Body of pancreas (tissue), 4 donors: Measurements from ENCODE around the gene NSG1. TPM values are rescaled to one million over a fixed set of nuclear protein-coding genes. Genes with fewer than 3 reads are reported as not detected.

ENCODE experiments used
- ATAC-seq: fragments of 150-250 bp; one replicate; pipeline ENCODE4 v1.9.1; 2016
- DNase-seq, 4 donors: peaks; one replicate each; pipeline ENCODE4 v3.0.0-alpha.2; 2019
- H3K27ac ChIP-seq, 4 donors: fragments of 200-600 bp; sonication (generic); 1 replicate in 3 of 4; 2 replicates in 1 of 4; pipeline versions ENCODE4 v1.5.1 to v1.6.1; 2016 to 2019; ENCODE audit warnings: mild to moderate bottlenecking in 1 of 4, mixed read lengths in 1 of 4, moderate library complexity in 1 of 4
- H3K27me3 ChIP-seq, 2 donors: fragments of 200-600 bp; sonication (generic); one replicate each; pipeline ENCODE4 v1.6.0; 2016; ENCODE audit warnings: mild to moderate bottlenecking in 1 of 2
- H3K36me3 ChIP-seq, 2 donors: fragments of 200-600 bp; sonication (generic); replicated peaks in 1 of 2; 2 replicates each; pipeline ENCODE4 v1.5.1; 2016; ENCODE audit warnings: low read depth in 2 of 2; ENCODE audit not compliant: insufficient read depth in 1 of 2
- H3K4me1 ChIP-seq: fragments of 200-600 bp; sonication (generic); one replicate; pipeline ENCODE4 v1.6.0; 2016
- H3K4me3 ChIP-seq, 2 donors: fragments of 200-600 bp; sonication (generic); 1 replicate in 1 of 2; 2 replicates in 1 of 2; pipeline ENCODE4 v1.5.1; 2016 to 2019
- H3K9me3 ChIP-seq, 3 donors: fragments of 200-600 bp; sonication (generic); 1 replicate in 2 of 3; 2 replicates in 1 of 3; pipeline ENCODE4 v1.5.1; 2016
- CTCF ChIP-seq, 7 experiments: fragments of 450-650 bp in 4 of 7; fragments of 200-600 bp in 3 of 7; sonication (generic) in 3 of 7; IDR thresholded peaks; one replicate each; pipeline ENCODE4 v1.5.1; 2016 to 2019; ENCODE audit warnings: antibody characterized with exemption in 7 of 7
- POLR2A ChIP-seq, 3 donors: fragments of 450-650 bp; IDR thresholded peaks; one replicate each; pipeline ENCODE4 v1.6.1; 2016; ENCODE audit warnings: antibody characterized with exemption in 3 of 3, mild to moderate bottlenecking in 2 of 3
- WGBS, 2 donors: methylation state at CpG; one replicate each; pipeline ENCODE4 v1.1.5; 2017; 5-methylcytosine and 5-hydroxymethylcytosine counted together
- intact Hi-C: fragments of 100-400 bp; cut with DNase I; formaldehyde crosslinking; loops from one replicate; pipeline ENCODE4 v1.15.1; 2023
- total RNA-seq, 2 donors: library from RNA; depleted of rRNA; stranded (reverse); fragments of >200 nt; gene quantifications; one replicate each; pipeline ENCODE4 v1.1.0, GENCODE V29; 2016

Gene NSG1
- total RNA-seq, 2 donors from 2014 or later: 0.78 to 1.3 TPM

GRCh38 chr4:4456351-4456750 is 69.4 kb downstream of the NSG1 start:
- Histone ChIP-seq H3K27ac (no peak overlapping the region), H3K4me1 (no peaks in the 10 kb centered on the region), H3K27me3 (no peaks in the 10 kb centered on the region), H3K4me3 (no peak overlapping the region), H3K9me3 (no peaks in the 10 kb centered on the region), H3K36me3 (peaks cover 4 to 41% of the 10 kb centered on the region in 2 donors)
- TF ChIP-seq CTCF (IDR thresholded peaks at IDR 0.05): no peak
- TF ChIP-seq POLR2A (IDR thresholded peaks at IDR 0.05): no peak
- ATAC-seq (no peak), DNase-seq (no peak)
- 85 to 92% methylated on average over 6 to 7 of the region's 7 CpGs for WGBS, 2 donors
- intact Hi-C loops: no loop called here

- DNase-seq (no peak), ATAC-seq (no peak)
- no peak for TF ChIP-seq CTCF (IDR thresholded peaks at IDR 0.05)
- no peak for TF ChIP-seq POLR2A (IDR thresholded peaks at IDR 0.05)
- Histone ChIP-seq H3K9me3 (no peaks in the 10 kb centered on the region), H3K27ac (no peak overlapping the region), H3K4me1 (no peaks in the 10 kb centered on the region), H3K4me3 (no peak overlapping the region), H3K27me3 (no peaks in the 10 kb centered on the region), H3K36me3 (peaks cover 4 to 41% of the 10 kb centered on the region in 2 donors)
- intact Hi-C loops: no loop called here
- 92 to 98% methylated on average over 8 of the region's 8 CpGs for WGBS, 2 donors
These were observed 70.1 kb downstream of the NSG1 start for GRCh38 chr4:4456816-4457578.

GRCh38 chr4:4457803-4458553 is 71.1 kb downstream of the NSG1 start:
- Histone ChIP-seq H3K4me3 (no peak overlapping the region), H3K9me3 (no peaks in the 10 kb centered on the region), H3K36me3 (peaks cover 4 to 33% of the 10 kb centered on the region in 2 donors), H3K4me1 (no peaks in the 10 kb centered on the region), H3K27ac (no peak overlapping the region), H3K27me3 (no peaks in the 10 kb centered on the region)
- TF ChIP-seq CTCF (IDR thresholded peaks at IDR 0.05) (no peak), POLR2A (IDR thresholded peaks at IDR 0.05) (no peak)
- WGBS, 2 donors: 69 to 78% methylated on average over 5 of the region's 5 CpGs
- intact Hi-C loops: no loop called here
- no peak for DNase-seq
- ATAC-seq: no peak

GRCh38 chr4:4459181-4459580 is 72.3 kb downstream of the NSG1 start:
- no peaks in the 10 kb centered on the region for H3K9me3 ChIP-seq
- H3K4me3 ChIP-seq: no peak overlapping the region
- H3K36me3 ChIP-seq: peaks cover 4 to 25% of the 10 kb centered on the region in 2 donors
- TF ChIP-seq CTCF (IDR thresholded peaks at IDR 0.05) (no peak), POLR2A (IDR thresholded peaks at IDR 0.05) (no peak)
- H3K27me3 ChIP-seq: no peaks in the 10 kb centered on the region
- H3K4me1 ChIP-seq: no peaks in the 10 kb centered on the region
- DNase-seq: no peak
- WGBS, 2 donors: 82 to 93% methylated on average over 5 of the region's 5 CpGs
- ATAC-seq: no peak
- intact Hi-C loops: no loop called here
- H3K27ac ChIP-seq: no peak overlapping the region
